ENCODE measurements around the gene RPS6KA3.
A peak's percentile ranks its signal among the peaks of the same experiment; 100 is the strongest.

Gene RPS6KA3

DNA sequence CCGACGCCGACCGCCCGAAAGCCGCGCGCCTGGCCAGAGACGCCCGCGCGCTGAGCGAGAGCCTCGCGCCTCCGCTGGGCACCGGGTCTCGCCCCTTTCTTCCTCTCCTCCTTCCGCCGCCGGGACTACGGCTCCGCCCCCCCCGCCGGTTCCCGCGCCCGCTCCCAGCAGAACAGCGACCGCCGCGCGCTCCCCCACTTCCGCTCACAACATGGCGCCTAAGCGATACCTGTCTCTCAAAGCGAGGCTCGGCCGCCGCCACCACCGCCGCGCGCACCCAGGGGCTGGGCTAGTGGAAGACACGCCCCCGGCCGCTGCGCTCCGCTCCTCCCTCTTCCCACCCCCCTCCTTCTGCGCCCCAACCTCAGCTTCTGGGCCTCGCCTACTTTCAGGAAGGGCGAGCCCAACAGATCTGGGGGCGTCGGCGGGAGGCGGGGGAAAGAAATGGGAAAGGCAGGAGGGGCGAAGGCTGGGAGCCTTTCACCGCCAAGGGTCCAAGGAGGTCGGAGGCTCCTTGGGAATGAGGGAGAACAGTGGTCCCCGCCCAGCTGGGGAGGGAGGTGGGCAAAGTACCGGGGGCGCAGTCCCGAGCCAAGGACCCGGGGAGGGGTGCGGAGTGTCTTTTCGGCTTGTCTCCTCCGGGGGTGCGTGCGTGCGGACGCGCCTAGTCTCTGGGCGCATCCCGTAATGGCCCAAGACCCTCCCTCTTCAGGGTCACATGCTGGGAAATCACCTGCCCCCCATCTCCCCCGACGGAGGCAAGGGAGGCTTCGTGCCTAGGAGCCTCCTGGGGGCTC, at the start of gene RPS6KA3:
Gene RPS6KA3, minus strand, starts transcription at position 100 of the 797 bp plus-strand sequence. CDS start 277 bp downstream, outside the sequence.
- Mint-ChIP-seq H3K9me3 (no peaks in the 10 kb centered on the region), H3K4me3 (peak within 1 kb of the TSS; percentile 92), H3K36me3 (no peaks in the 10 kb centered on the region), H3K27me3 (no peaks in the 10 kb centered on the region), H3K27ac (peak within 1 kb of the TSS; percentile 97), H3K4me1 (peaks cover 17% of the 10 kb centered on the region)

DNA sequence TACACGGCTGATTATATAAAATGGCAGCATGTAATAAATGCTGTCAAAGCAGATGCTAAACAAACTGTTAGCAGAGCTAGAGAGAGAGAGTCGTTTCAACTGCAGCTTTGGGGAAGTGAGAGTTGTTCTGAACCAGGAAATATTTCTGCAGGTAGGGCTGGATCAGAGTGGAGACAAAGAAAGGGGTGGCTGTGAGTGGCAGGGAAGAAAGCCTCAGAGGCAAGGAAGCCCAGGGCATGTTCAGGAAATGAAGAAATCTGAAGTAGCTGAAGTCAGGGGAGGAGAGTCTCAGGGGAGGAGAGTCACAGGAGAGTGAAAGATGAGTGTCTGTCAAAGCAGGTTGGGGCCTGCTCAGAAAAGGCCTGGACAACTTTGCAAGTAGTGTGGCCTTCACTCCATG, 48.4 kb upstream of the RPS6KA3 start:
- Mint-ChIP-seq H3K4me3 (no peak overlapping the region), H3K9me3 (no peaks in the 10 kb centered on the region), H3K4me1 (peaks cover 19% of the 10 kb centered on the region), H3K27ac (peak overlapping the region; percentile 71), H3K36me3 (no peaks in the 10 kb centered on the region), H3K27me3 (no peaks in the 10 kb centered on the region)

DNA sequence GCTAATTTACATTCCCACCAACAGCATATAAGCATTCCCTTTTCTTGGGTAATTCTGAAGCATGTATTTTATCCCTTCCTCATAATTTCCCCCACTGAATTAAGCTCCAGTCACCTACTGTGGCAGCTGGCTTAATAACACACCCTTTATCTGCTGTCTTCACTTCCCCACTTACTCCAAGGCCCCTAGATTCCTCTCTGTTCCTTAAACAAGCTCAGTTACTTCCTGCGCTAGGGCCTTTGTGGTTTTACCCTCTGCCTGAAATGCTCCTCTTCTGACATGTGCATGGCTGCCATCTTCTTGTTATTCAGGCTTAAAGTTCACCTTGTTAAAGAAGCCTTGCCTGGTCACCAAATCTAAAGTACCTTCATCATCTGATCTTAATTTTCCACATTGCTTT, 47.2 kb upstream of the RPS6KA3 start:
- Mint-ChIP-seq H3K27ac (no peak overlapping the region), H3K27me3 (no peaks in the 10 kb centered on the region), H3K4me1 (peaks cover 14% of the 10 kb centered on the region), H3K4me3 (no peak overlapping the region), H3K9me3 (no peaks in the 10 kb centered on the region), H3K36me3 (no peaks in the 10 kb centered on the region)

DNA sequence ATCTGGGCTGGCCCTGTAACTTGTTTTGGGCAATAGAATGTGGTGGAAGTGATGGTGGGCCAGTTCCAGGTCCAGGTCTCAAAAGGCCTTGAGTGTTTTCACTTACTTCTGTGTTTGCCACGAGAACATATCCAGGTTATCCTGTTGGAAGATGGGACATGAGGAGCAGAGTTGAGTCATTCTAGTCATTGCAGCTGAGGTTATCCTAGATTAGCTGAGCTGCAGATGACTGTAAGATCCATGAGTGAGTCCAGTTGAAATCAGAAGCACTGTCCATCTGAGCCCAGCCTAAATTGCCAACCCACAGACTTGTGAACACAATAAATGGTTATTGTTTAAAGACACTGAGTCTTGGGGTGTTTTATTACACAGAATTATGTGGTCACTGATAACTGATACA, 45.3 kb upstream of the RPS6KA3 start:
- Mint-ChIP-seq H3K4me3 (no peak overlapping the region), H3K36me3 (no peaks in the 10 kb centered on the region), H3K27me3 (no peaks in the 10 kb centered on the region), H3K9me3 (no peaks in the 10 kb centered on the region), H3K4me1 (peaks cover 14% of the 10 kb centered on the region), H3K27ac (no peak overlapping the region)

DNA sequence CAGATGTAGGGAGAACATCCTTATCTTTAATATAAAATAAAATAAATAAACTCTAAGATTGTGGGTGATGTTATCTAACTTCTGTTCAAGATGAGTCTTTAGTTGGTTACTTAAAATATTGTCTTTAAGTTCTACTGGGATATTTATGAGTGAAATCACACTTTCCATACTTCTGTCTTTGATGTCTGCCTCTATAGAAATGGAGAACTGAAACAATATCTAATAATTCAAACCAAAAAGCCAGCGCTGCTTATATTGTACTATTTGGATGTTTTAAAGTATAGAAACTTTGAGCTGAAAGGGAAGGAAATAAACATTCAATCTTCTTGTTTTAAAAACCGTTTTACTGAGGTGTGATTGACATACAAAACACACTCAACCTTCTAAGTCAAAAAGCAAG, 44.8 kb upstream of the RPS6KA3 start:
- Mint-ChIP-seq H3K36me3 (no peaks in the 10 kb centered on the region), H3K27me3 (no peaks in the 10 kb centered on the region), H3K27ac (no peak overlapping the region), H3K4me3 (no peak overlapping the region), H3K9me3 (no peaks in the 10 kb centered on the region), H3K4me1 (peaks cover 14% of the 10 kb centered on the region)

DNA sequence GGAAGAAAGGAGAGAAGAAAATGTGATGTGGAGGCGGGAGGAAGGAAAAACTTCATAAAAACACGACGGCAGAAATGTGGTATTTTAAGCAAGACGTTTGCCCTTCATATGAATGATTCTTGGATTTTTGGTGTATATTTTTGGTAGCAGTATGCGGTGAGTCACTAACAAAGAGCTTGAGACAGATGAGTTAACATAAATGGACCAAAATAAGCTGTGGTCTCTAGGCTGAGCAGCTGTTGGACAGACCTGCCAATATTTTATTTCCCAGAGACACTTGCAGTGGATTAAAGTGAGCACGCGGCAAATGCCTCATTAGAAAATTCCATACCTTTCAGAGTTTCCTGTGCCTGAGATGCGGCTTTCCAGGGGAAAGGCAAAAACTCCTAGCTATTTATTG, 43.1 kb upstream of the RPS6KA3 start:
- no peaks in the 10 kb centered on the region for H3K27me3 Mint-ChIP-seq
- peaks cover 9% of the 10 kb centered on the region for H3K4me1 Mint-ChIP-seq
- H3K4me3 Mint-ChIP-seq: no peak overlapping the region
- no peaks in the 10 kb centered on the region for H3K36me3 Mint-ChIP-seq
- H3K9me3 Mint-ChIP-seq: no peaks in the 10 kb centered on the region
- no peak overlapping the region for H3K27ac Mint-ChIP-seq

DNA sequence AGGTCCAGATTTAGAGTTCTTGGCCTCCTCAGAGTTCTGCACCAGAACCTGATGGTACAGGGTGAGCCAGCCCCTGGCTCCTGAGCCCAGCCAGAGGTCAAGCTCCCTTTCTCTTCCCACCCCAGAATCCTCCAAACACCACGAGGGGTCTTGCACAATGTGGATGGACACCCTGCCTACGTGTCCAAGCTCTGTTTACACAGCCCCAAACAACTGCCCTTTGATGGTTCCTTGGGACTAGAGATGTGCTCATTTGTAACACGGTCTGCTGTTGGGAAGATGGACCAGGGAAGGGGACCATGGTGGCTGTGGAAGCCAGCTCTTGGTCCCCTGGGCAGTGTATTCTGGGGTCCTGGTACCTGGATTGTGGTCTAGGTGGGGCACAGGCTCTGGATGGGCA, 40.0 kb upstream of the RPS6KA3 start:
- Mint-ChIP-seq H3K4me1 (no peaks in the 10 kb centered on the region), H3K4me3 (no peak overlapping the region), H3K27ac (no peak overlapping the region), H3K27me3 (no peaks in the 10 kb centered on the region), H3K9me3 (no peaks in the 10 kb centered on the region), H3K36me3 (no peaks in the 10 kb centered on the region)

DNA sequence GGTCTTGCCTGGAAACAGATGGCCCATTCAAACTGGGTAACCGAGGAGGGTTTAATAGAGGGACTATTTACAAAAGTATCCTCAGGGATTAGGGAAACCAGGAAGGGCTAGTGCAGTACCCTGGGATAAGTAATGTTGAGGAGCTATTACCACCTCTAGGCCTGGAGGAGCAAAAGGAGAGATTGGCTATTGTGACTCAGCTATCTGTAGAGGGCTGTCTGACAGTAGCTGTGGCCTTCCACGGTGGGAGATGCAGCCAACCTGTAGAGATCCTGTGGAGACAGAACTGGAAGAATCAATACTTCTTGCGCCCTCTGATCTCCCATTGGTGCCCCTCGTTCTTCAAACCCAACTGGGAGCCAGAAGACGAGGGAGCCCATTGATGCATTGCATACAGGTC, 34.1 kb upstream of the RPS6KA3 start:
- Mint-ChIP-seq H3K9me3 (no peaks in the 10 kb centered on the region), H3K4me1 (peaks cover 8% of the 10 kb centered on the region), H3K27ac (no peak overlapping the region), H3K27me3 (no peaks in the 10 kb centered on the region), H3K36me3 (no peaks in the 10 kb centered on the region), H3K4me3 (no peak overlapping the region)

DNA sequence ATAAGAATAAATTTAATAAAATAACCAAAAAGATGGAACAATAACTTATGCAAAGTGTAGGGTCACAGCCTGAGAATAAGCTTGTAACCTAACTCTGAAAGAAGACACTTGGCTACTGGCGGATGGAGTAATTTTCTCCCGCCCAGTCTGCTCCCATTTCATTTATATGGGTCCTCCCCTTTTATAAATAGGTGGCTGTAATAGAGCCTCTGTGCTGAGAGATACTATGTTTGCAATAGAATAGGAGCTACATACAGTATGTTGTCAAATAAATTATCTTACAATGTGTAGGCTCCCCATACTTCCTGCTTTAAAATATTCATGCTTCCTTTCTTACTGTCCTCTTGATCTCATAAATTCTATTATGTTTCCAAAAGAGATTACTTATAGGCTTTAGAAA, 28.2 kb upstream of the RPS6KA3 start:
- Mint-ChIP-seq H3K9me3 (no peaks in the 10 kb centered on the region), H3K36me3 (no peaks in the 10 kb centered on the region), H3K27ac (no peak overlapping the region), H3K4me3 (no peak overlapping the region), H3K27me3 (no peaks in the 10 kb centered on the region), H3K4me1 (peaks cover 8% of the 10 kb centered on the region)

DNA sequence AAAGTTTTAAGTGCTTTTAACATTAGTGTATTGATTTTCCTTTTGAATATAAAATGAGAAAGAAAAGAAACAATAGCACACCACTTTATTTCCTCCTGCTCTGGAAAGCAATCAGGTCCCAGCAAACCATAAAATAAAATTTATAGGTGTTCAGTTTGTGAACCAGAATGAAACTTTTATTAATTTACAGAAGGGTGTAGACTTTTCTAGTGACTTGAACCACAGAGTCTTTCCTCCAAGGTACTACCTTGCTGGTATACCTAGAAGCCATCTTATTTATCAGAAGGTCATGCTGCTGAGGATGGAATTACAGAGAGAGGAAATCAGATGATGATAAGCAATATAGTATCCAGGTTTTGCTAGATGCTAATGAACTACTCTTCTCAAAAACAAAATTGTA, 27.6 kb upstream of the RPS6KA3 start:
- Mint-ChIP-seq H3K27ac (no peak overlapping the region), H3K27me3 (no peaks in the 10 kb centered on the region), H3K9me3 (no peaks in the 10 kb centered on the region), H3K4me3 (no peak overlapping the region), H3K4me1 (peaks cover 8% of the 10 kb centered on the region), H3K36me3 (no peaks in the 10 kb centered on the region)

DNA sequence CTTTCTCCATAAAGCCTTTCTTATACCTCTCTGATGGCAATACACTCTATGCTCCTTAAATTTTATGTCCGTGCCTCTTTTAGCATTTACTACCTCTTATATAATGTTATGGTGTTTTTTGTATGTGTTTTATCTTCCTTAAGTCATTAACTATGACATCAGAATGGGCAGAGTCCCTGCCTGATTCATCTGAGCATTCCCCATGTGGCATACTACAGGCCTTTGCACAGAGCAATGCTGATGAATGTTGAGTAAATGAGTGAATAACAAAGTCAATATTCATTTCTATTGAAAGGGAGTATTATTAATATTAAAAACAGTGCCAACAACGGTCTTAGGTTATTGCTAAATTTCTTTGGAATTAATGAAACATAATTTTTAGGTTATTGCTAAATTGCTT, 18.8 kb upstream of the RPS6KA3 start:
- no peaks in the 10 kb centered on the region for H3K4me1 Mint-ChIP-seq
- no peak overlapping the region for H3K27ac Mint-ChIP-seq
- H3K4me3 Mint-ChIP-seq: no peak overlapping the region
- H3K27me3 Mint-ChIP-seq: no peaks in the 10 kb centered on the region
- peaks cover 5% of the 10 kb centered on the region for H3K9me3 Mint-ChIP-seq
- H3K36me3 Mint-ChIP-seq: no peaks in the 10 kb centered on the region

DNA sequence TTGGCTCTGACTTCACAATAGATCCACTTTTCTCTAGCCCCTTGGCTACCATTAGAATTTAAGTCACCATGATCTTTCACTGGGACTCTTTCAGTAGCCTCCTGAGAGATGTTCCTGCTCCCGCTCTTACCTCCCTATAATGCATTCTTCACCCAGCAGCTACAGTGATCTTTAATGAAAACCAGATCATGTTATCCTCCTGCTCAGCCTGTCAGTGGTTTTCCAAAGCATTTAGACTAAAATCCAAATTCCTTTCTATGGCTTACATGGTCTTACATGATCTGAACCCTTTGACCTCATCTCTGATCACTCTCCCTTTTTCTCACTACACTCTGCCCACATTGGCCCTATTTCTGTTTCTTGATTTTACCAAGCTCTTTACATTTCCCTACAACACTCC, 18.3 kb upstream of the RPS6KA3 start:
- H3K9me3 Mint-ChIP-seq: peaks cover 5% of the 10 kb centered on the region
- no peak overlapping the region for H3K27ac Mint-ChIP-seq
- no peaks in the 10 kb centered on the region for H3K27me3 Mint-ChIP-seq
- no peaks in the 10 kb centered on the region for H3K4me1 Mint-ChIP-seq
- no peak overlapping the region for H3K4me3 Mint-ChIP-seq
- no peaks in the 10 kb centered on the region for H3K36me3 Mint-ChIP-seq

DNA sequence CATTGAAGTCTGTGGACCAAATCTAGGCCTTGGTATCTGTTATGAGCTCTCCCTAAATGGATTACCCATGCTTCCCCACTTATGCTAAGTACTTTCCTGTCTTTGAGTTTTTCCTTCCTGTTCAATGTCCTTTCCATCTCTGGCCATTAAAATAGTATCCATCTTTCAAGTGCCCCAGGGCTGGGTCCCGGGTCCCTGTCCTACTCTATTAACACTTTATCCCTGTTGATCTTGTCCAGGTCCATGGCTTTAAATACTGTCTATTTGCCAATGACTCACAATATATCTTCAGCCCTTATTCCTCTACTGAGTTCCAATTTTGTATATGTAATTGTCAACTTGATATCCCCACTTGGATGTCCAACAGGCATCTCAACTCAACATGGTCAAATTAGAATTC, 17.7 kb upstream of the RPS6KA3 start:
- peaks cover 5% of the 10 kb centered on the region for H3K9me3 Mint-ChIP-seq
- H3K4me3 Mint-ChIP-seq: no peak overlapping the region
- H3K27me3 Mint-ChIP-seq: no peaks in the 10 kb centered on the region
- H3K36me3 Mint-ChIP-seq: no peaks in the 10 kb centered on the region
- H3K27ac Mint-ChIP-seq: no peak overlapping the region
- H3K4me1 Mint-ChIP-seq: no peaks in the 10 kb centered on the region

DNA sequence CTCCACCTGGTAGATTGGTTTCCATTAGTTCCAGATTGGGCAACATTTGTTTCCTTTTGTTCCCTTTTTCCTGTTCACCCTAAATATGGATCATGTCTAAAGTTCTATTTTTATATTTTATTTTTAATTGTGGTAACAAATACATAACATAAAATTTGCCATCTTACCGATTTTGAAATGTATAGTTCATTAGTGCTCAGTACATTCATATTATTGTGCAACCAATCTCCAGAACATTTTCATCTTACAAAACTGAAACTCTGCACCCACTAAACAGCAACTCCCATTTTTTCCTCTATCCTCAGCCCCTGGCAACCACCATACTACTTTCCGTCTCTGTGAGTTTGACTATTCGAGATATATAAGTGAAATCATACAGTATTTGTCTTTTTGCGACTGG, 14.2 kb upstream of the RPS6KA3 start:
- no peaks in the 10 kb centered on the region for H3K36me3 Mint-ChIP-seq
- no peaks in the 10 kb centered on the region for H3K4me1 Mint-ChIP-seq
- no peaks in the 10 kb centered on the region for H3K9me3 Mint-ChIP-seq
- no peaks in the 10 kb centered on the region for H3K27me3 Mint-ChIP-seq
- no peak overlapping the region for H3K27ac Mint-ChIP-seq
- H3K4me3 Mint-ChIP-seq: no peak overlapping the region

DNA sequence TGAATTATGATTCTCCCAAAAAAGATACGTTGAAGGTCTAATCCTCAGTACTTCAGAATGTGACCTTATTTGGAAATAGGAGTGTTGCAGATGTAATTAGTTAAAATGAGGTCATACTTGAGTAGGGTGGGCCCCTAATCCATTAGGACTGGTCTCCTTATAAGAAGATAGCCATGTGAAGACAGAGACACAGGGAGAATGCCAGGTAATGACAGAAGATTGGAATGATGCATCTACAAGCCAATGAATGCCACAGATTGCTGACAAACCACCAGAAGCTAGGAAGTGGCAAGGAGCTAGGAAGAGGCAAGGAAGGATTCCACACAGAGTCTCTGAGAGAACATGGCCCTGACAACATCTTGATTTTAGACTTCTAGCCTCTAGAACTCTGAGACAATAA, 7.4 kb upstream of the RPS6KA3 start:
- Mint-ChIP-seq H3K27me3 (no peaks in the 10 kb centered on the region), H3K27ac (no peak overlapping the region), H3K4me3 (no peak overlapping the region), H3K9me3 (no peaks in the 10 kb centered on the region), H3K36me3 (no peaks in the 10 kb centered on the region), H3K4me1 (no peaks in the 10 kb centered on the region)

DNA sequence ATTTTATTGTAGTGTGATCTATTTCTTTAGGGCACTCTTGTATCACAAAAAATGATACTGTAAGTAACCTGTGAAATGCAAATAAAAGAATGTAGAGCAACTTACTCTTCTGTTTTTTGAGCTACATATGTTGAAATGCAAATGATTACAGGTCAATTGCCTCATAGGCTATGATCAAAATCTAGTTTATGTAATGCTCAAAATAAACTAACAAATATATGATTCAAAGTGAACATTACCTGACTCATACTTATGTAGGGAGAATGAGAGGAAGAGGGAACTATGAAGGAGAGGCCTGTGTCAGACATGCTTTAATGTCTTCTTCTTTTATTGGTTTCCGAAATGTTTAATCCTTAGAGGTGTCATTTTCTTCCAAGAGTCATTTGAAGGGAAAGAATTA, 5.0 kb upstream of the RPS6KA3 start:
- Mint-ChIP-seq H3K4me1 (no peaks in the 10 kb centered on the region), H3K4me3 (no peak overlapping the region), H3K36me3 (no peaks in the 10 kb centered on the region), H3K27ac (no peak overlapping the region), H3K9me3 (no peaks in the 10 kb centered on the region), H3K27me3 (no peaks in the 10 kb centered on the region)

DNA sequence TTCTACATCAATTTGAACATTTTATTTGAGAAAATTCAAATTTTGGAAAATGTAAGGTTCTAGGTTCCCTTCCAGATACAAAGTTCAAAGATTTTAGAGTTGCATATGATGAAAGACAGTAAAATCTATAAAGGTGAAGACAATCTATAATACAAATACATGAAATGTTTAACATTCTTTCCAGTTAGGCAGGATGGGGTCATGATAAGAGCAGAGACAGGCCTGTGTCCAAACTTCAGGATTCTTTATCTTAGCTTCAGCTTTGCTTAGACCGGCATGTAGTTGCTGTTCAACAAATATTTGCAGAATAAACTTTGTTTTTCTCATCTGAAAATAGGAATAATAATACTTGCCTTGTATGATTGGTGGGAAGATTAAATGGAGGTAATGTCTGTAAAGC, 4.5 kb upstream of the RPS6KA3 start:
- no peaks in the 10 kb centered on the region for H3K36me3 Mint-ChIP-seq
- H3K27ac Mint-ChIP-seq: no peak overlapping the region
- no peaks in the 10 kb centered on the region for H3K27me3 Mint-ChIP-seq
- H3K4me3 Mint-ChIP-seq: no peak overlapping the region
- no peaks in the 10 kb centered on the region for H3K4me1 Mint-ChIP-seq
- no peaks in the 10 kb centered on the region for H3K9me3 Mint-ChIP-seq

Measured in activated naive CD4-positive, alpha-beta T cell treated with anti-CD3 and anti-CD28 coated beads, Interleukin-2, amount 50 U/mL, for 24 hours (primary cell).